ENCODE data around the gene HES7. TPM values are rescaled to one million over a fixed set of nuclear protein-coding genes. Genes with fewer than 3 reads are reported as not detected.

Gene HES7
- total RNA-seq, 1 donor, result not detected

- Histone ChIP-seq H3K27me3 (ENCODE audit: insufficient read depth, low read length) (no peaks in the 10 kb centered on the region), H3K79me2 (ENCODE audit: insufficient read depth, low read length) (peaks cover 10% of the 10 kb centered on the region), H3K9me3 (ENCODE audit: low read depth, low read length) (no peaks in the 10 kb centered on the region), H4K20me1 (ENCODE audit: insufficient read depth, low read length) (peaks cover 3% of the 10 kb centered on the region), H3K36me3 (ENCODE audit: insufficient read depth, low read length) (no peaks in the 10 kb centered on the region), H3K4me1 (ENCODE audit: insufficient read depth, low read length) (peaks cover 23% of the 10 kb centered on the region), H2AFZ (ENCODE audit: low read length) (no peak overlapping the region), H3K4me2 (ENCODE audit: insufficient read depth, low read length) (no peak overlapping the region), H3K27ac (ENCODE audit: low read depth, low read length) (peak overlapping the region; percentile 86), H3K4me3 (ENCODE audit: insufficient read depth, low read length) (no peak overlapping the region)
- no peak for TF ChIP-seq CTCF (IDR thresholded peaks at IDR 0.05; ENCODE audit: extremely low read depth, low read depth, low read length)
- no peak for DNase-seq (ENCODE audit: insufficient read length, low spot score, missing footprints)
Observed at GRCh38 chr17:8166731-8167130, 42.8 kb upstream of the HES7 start.

- Histone ChIP-seq H3K27me3 (ENCODE audit: insufficient read depth, low read length) (no peaks in the 10 kb centered on the region), H3K4me1 (ENCODE audit: insufficient read depth, low read length) (peaks cover 33% of the 10 kb centered on the region), H3K4me2 (ENCODE audit: insufficient read depth, low read length) (peak overlapping the region; percentile 56), H2AFZ (ENCODE audit: low read length) (peak overlapping the region; percentile 86), H3K79me2 (ENCODE audit: insufficient read depth, low read length) (peaks cover 25% of the 10 kb centered on the region), H3K27ac (ENCODE audit: low read depth, low read length) (peak overlapping the region; percentile 89), H3K4me3 (ENCODE audit: insufficient read depth, low read length) (no peak overlapping the region), H3K36me3 (ENCODE audit: insufficient read depth, low read length) (peaks cover 12% of the 10 kb centered on the region), H3K9me3 (ENCODE audit: low read depth, low read length) (no peaks in the 10 kb centered on the region), H4K20me1 (ENCODE audit: insufficient read depth, low read length) (peaks cover 9% of the 10 kb centered on the region)
- DNase-seq (ENCODE audit: insufficient read length, low spot score, missing footprints), result peak; percentile 61
- no peak for TF ChIP-seq CTCF (IDR thresholded peaks at IDR 0.05; ENCODE audit: extremely low read depth, low read depth, low read length)
Observed at GRCh38 chr17:8164815-8165131, 40.9 kb upstream of the HES7 start.

GRCh38 chr17:8163978-8164814, 40.3 kb upstream of the HES7 start:
- TF ChIP-seq CTCF (IDR thresholded peaks at IDR 0.05; ENCODE audit: extremely low read depth, low read depth, low read length), result no peak
- peaks cover 18% of the 10 kb centered on the region for H3K36me3 ChIP-seq (ENCODE audit: insufficient read depth, low read length)
- peaks cover 33% of the 10 kb centered on the region for H3K4me1 ChIP-seq (ENCODE audit: insufficient read depth, low read length)
- no peak overlapping the region for H3K4me3 ChIP-seq (ENCODE audit: insufficient read depth, low read length)
- peaks cover 31% of the 10 kb centered on the region for H3K79me2 ChIP-seq (ENCODE audit: insufficient read depth, low read length)
- peak overlapping the region; percentile 89 for H3K27ac ChIP-seq (ENCODE audit: low read depth, low read length)
- H3K27me3 ChIP-seq (ENCODE audit: insufficient read depth, low read length), result no peaks in the 10 kb centered on the region
- H3K9me3 ChIP-seq (ENCODE audit: low read depth, low read length), result no peaks in the 10 kb centered on the region
- peaks cover 14% of the 10 kb centered on the region for H4K20me1 ChIP-seq (ENCODE audit: insufficient read depth, low read length)
- peak; percentile 94 for DNase-seq (ENCODE audit: insufficient read length, low spot score, missing footprints)
- peak overlapping the region; percentile 56 for H3K4me2 ChIP-seq (ENCODE audit: insufficient read depth, low read length)
- peak overlapping the region; percentile 86 for H2AFZ ChIP-seq (ENCODE audit: low read length)
